Fibroblast of lung (primary cell): ENCODE results near the gene CTNND2. TPM values are rescaled to one million over a fixed set of nuclear protein-coding genes. Genes with fewer than 3 reads are reported as not detected.

Experiments used
- DNase-seq, 2 donors: peaks; one replicate each; pipeline versions ENCODE4 v3.0.0 to v3.0.0-alpha.2; 2010; ENCODE audit warnings: low read depth in 2 of 2
- H2AFZ ChIP-seq: 2 replicates; pipeline ENCODE4 v1.5.1; 2012; ENCODE audit warnings: low read length, control low read depth, inconsistent platforms
- H3K27ac ChIP-seq: 2 replicates; pipeline ENCODE4 v1.5.1; 2011; ENCODE audit warnings: low read length, control low read depth; ENCODE audit not compliant: insufficient read depth
- H3K27me3 ChIP-seq: 2 replicates; pipeline ENCODE4 v1.5.1; 2011; ENCODE audit warnings: mild to moderate bottlenecking, low read length; ENCODE audit not compliant: control insufficient read depth, insufficient read depth
- H3K36me3 ChIP-seq: 2 replicates; pipeline ENCODE4 v1.5.1; 2011; ENCODE audit warnings: low read length; ENCODE audit not compliant: control insufficient read depth, insufficient read depth
- H3K4me1 ChIP-seq: 2 replicates; pipeline ENCODE4 v1.5.1; 2011; ENCODE audit warnings: low read length; ENCODE audit not compliant: control insufficient read depth, insufficient read depth; ENCODE audit errors: extremely low read depth
- H3K4me2 ChIP-seq: 2 replicates; pipeline ENCODE4 v1.5.1; 2011; ENCODE audit warnings: low read length, control low read depth; ENCODE audit not compliant: insufficient read depth; ENCODE audit errors: extremely low read depth
- H3K4me3 ChIP-seq, 4 experiments: fragments of 200-600 bp in 1 of 4; sonication (generic) in 1 of 4; replicated peaks in 1 of 4; 2 replicates each; pipeline ENCODE4 v1.5.1; 2011 to 2016; ENCODE audit warnings: low read length in 4 of 4, low read depth in 3 of 4, mild to moderate bottlenecking in 3 of 4, control low read depth in 2 of 4, inconsistent platforms in 1 of 4, mixed read lengths in 1 of 4; ENCODE audit not compliant: insufficient read depth in 1 of 4; ENCODE audit errors: control extremely low read depth in 1 of 4
- H3K79me2 ChIP-seq: 2 replicates; pipeline ENCODE4 v1.5.1; 2012; ENCODE audit warnings: mild to moderate bottlenecking, low read length, inconsistent platforms; ENCODE audit not compliant: control insufficient read depth, insufficient read depth
- H3K9ac ChIP-seq: 2 replicates; pipeline ENCODE4 v1.5.1; 2011; ENCODE audit warnings: mild to moderate bottlenecking, low read length, control low read depth; ENCODE audit not compliant: insufficient read depth
- H3K9me3 ChIP-seq: 2 replicates; pipeline ENCODE4 v1.5.1; 2012; ENCODE audit warnings: low read depth, low read length; ENCODE audit not compliant: control insufficient read depth, insufficient read depth
- H4K20me1 ChIP-seq: 2 replicates; pipeline ENCODE4 v1.5.1; 2011; ENCODE audit warnings: low read length; ENCODE audit not compliant: control insufficient read depth, insufficient read depth; ENCODE audit errors: extremely low read depth
- EZH2 ChIP-seq: IDR thresholded peaks from 2 replicates; pipeline ENCODE4 v1.5.1; 2012; ENCODE audit warnings: low read length, control low read depth, mild to moderate bottlenecking; ENCODE audit errors: missing control alignments
- polyA plus RNA-seq, 2 donors: library from polyadenylated mRNA; depleted of rRNA in 1 of 2; stranded (reverse) in 1 of 2; unstranded in 1 of 2; fragments of >200 nt; gene quantifications; 2 replicates each; pipeline ENCODE4 v1.2.1, GENCODE V29; 2011 to 2012; ENCODE audit warnings: missing spikeins in 1 of 2
- total RNA-seq: library from RNA; depleted of rRNA; stranded (reverse); fragments of >200 nt; gene quantifications from 2 replicates; pipeline ENCODE4 v1.2.1, GENCODE V29; 2014
- TF ChIP-seq, protein P1 (sequence below), 2 donors: IDR thresholded peaks in 1 of 2; conservative IDR thresholded peaks in 1 of 2; 1 replicate in 1 of 2; 2 replicates in 1 of 2; pipeline ENCODE4 v1.5.1; 2011 to 2012; ENCODE audit warnings: low read length in 2 of 2, control low read depth in 1 of 2, inconsistent platforms in 1 of 2, low read depth in 1 of 2, mild to moderate bottlenecking in 1 of 2

Gene CTNND2
- total and polyA plus RNA-seq, 2 donors (not counting 1 experiment from before 2014, with no cell fraction given): not detected

DNA sequence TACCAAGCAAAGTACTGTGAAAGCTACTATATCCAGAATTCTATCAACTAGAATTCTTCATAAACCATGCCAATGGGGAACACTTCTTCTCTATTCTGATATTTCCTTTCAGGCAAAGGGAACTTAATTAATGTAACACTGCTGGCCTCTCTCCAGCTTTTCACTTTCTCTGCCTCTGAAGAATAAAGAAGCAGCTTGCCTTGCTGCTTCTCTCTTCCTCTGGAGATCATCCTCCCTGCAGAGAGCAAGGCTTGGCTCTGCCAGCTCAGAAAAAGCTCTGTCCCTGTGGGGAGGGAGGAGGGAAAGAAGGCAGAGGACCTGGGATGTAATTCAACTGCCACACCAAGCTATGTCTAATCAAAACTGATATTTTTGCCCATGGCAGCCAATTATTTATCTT is 6.5 kb downstream of the CTNND2 start:
- no peaks in the 10 kb centered on the region for H3K9me3 ChIP-seq
- TF ChIP-seq, protein P1, sequence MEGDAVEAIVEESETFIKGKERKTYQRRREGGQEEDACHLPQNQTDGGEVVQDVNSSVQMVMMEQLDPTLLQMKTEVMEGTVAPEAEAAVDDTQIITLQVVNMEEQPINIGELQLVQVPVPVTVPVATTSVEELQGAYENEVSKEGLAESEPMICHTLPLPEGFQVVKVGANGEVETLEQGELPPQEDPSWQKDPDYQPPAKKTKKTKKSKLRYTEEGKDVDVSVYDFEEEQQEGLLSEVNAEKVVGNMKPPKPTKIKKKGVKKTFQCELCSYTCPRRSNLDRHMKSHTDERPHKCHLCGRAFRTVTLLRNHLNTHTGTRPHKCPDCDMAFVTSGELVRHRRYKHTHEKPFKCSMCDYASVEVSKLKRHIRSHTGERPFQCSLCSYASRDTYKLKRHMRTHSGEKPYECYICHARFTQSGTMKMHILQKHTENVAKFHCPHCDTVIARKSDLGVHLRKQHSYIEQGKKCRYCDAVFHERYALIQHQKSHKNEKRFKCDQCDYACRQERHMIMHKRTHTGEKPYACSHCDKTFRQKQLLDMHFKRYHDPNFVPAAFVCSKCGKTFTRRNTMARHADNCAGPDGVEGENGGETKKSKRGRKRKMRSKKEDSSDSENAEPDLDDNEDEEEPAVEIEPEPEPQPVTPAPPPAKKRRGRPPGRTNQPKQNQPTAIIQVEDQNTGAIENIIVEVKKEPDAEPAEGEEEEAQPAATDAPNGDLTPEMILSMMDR (conservative IDR thresholded peaks at IDR 0.05 in 1 of 2, IDR thresholded peaks at IDR 0.05 in 1 of 2; ENCODE audit: low read depth in 1 of 2, low read length in 2 of 2): no peak
- TF ChIP-seq EZH2: no peak
- no peaks in the 10 kb centered on the region for H3K79me2 ChIP-seq

DNA sequence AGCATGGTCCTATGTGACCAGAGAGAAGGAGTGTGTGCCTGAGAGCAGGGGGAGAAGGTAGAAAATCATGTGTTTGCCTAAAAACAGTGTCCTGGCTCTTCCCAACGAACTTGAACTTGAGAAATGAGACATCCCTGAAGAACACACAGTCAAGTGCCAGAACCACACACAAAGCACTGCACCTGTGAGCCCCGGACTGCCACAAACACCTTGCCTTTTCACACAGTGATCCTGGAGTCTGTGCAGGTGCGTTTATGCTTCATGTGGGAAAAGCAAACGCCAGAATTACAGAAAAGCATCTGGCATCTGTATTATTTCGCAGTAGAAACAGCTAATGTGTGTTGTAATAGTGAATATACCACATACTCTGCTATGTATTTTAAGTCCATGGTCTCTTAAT is 9.3 kb downstream of the CTNND2 start:
- Histone ChIP-seq H3K79me2 (no peaks in the 10 kb centered on the region), H3K4me2 (no peak overlapping the region), H2AFZ (no peak overlapping the region), H3K9ac (no peak overlapping the region), H4K20me1 (no peaks in the 10 kb centered on the region), H3K27me3 (no peaks in the 10 kb centered on the region), H3K9me3 (no peaks in the 10 kb centered on the region), H3K4me1 (no peaks in the 10 kb centered on the region), H3K27ac (no peak overlapping the region), H3K36me3 (no peaks in the 10 kb centered on the region), H3K4me3 (no peak overlapping the region)
- DNase-seq: no peak
- TF ChIP-seq, protein P1 (conservative IDR thresholded peaks at IDR 0.05 in 1 of 2, IDR thresholded peaks at IDR 0.05 in 1 of 2; ENCODE audit: low read depth in 1 of 2, low read length in 2 of 2): no peak
- no peak for TF ChIP-seq EZH2

More for the DNA sequence above, 6.5 kb downstream of the CTNND2 start:
- Histone ChIP-seq H3K4me2 (no peak overlapping the region), H3K36me3 (no peaks in the 10 kb centered on the region), H3K4me1 (no peaks in the 10 kb centered on the region), H2AFZ (no peak overlapping the region), H3K4me3 (no peak overlapping the region), H3K27me3 (no peaks in the 10 kb centered on the region), H3K27ac (no peak overlapping the region), H3K9ac (no peak overlapping the region), H4K20me1 (no peaks in the 10 kb centered on the region)
- DNase-seq: no peak

DNA sequence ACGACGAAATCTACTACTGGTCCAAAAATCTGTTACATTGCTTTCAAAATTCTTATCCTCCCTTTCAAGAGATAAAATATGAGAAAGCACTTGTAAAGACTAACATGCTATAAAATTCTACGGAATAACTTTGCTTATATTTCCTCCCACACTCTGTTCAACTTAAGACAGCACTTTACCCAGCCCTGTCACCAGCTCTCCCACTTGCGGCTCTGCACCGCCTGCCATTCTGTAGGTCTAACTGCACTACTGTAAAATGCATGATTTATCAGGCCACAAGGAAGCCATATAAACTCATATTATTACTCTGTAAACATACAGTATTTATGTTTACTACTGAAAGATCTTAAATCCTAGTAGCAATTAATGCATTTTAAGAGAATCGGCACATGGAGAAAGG is 11.4 kb downstream of the CTNND2 start:
- Histone ChIP-seq H4K20me1 (no peaks in the 10 kb centered on the region), H3K36me3 (no peaks in the 10 kb centered on the region), H3K4me2 (no peak overlapping the region), H3K4me1 (no peaks in the 10 kb centered on the region), H3K9me3 (no peaks in the 10 kb centered on the region), H3K9ac (no peak overlapping the region), H3K27ac (no peak overlapping the region), H3K79me2 (no peaks in the 10 kb centered on the region), H2AFZ (no peak overlapping the region), H3K27me3 (no peaks in the 10 kb centered on the region), H3K4me3 (no peak overlapping the region)
- TF ChIP-seq, protein P1 (conservative IDR thresholded peaks at IDR 0.05 in 1 of 2, IDR thresholded peaks at IDR 0.05 in 1 of 2; ENCODE audit: low read depth in 1 of 2, low read length in 2 of 2): no peak
- no peak for TF ChIP-seq EZH2
- DNase-seq: no peak
